AG20443 (cell line): ENCODE results near the gene NR2E3.
"Not testable (repeated sequence)": the region's sequence is repeated elsewhere in the genome, so short reads cannot be mapped to it uniquely, and the experiment has no call there.

Experiments used
- DNase-seq: peaks from one replicate; pipeline ENCODE4 v3.0.0; 2012; ENCODE audit warnings: low spot score, mixed read lengths

NR2E3 gene

DNA sequence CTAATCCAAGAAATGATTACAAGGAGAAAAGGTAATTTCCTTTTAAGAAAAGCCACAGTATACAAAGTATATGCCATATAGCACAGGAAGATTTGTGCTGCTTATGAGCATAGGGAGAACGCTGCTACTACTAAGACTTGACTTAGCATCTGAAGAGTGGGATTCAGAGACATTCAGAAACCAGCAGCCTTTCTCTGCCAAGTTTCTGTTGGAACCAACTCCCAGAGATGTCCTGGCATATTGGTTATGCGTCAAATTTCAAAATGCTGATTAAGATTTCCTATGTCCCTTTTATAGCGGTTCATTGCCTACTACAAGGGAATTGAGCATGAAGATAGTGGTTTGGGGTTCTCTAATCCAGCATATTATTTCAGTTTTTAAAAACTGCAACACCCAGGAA, 4.9 kb downstream of the NR2E3 start:
- no peak for DNase-seq

- DNase-seq: no peak
Observed at GRCh38 chr15:71817351-71817750, 7.0 kb downstream of the NR2E3 start.

DNA sequence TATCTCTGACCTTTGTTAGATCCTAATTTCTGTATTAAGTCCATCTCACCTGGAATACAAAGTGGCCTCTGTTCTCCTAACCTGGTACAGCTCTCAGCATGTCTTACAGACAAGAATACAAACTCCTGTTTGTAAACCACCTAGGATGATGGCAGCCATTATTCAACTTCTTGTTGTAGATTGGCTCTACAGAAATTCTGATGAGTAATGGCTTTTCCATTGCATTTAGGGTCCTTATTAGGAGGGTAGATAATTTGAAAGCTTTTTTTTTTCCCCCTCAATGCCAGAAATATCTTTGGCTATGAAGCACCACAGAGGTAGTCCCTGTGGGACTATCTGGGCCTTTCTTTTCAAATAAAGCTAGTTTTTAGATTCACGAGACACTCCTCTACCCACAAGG, 9.8 kb downstream of the NR2E3 start:
- DNase-seq: no peak

- no peak for DNase-seq
Observed at GRCh38 chr15:71821547-71822129, 11.3 kb downstream of the NR2E3 start.

GRCh38 chr15:71822890-71823630, 12.7 kb downstream of the NR2E3 start:
- DNase-seq: no peak

- DNase-seq: no peak
Observed at GRCh38 chr15:71823801-71824200, 13.4 kb downstream of the NR2E3 start.

- DNase-seq: no peak
Observed at GRCh38 chr15:71825021-71825730, 14.8 kb downstream of the NR2E3 start.

- DNase-seq: no peak
Observed at GRCh38 chr15:71826196-71826595, 15.8 kb downstream of the NR2E3 start.

DNA sequence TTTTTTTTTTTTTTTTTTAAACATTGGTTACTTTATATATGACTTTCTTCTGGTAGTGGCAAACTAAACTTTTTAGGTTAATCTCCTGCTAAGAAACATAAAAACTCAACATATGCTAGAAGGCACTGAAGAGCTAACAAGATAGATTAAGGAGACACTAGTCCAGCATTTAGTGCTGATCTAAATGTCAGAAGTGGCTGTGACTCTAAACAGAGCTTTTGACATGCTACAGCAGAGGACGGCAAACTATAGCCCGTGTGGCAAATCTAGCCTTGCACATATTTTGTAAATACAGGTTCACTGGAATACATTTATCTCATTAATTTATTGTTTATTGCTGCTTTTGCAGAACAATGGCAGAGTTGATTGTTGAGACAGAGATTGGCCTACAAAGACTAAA, 20.6 kb downstream of the NR2E3 start:
- no peak for DNase-seq

- no peak for DNase-seq
Observed at GRCh38 chr15:71841563-71841962, 31.2 kb downstream of the NR2E3 start.

DNA sequence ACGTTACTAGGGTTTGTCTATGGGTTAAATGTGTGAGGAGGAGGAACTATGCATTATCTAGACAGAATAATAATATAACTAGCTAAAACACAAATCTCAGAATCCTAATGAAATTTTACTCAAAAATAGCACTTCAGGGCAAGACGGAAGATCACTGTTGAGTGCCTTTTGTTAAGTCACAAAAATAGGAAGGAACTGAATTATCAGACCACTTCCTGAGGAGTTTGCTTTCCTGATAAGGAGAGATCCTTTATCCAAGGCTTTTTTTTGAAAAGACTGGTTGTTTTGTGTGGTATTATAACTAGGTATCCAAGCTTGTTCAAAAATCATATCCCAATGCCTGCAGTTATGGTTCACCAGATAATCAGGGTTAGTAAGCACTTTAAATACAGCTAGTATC, 34.6 kb downstream of the NR2E3 start:
- no peak for DNase-seq

- no peak for DNase-seq
Observed at GRCh38 chr15:71853543-71853942, 43.2 kb downstream of the NR2E3 start.

GRCh38 chr15:71858232-71858631, 47.9 kb downstream of the NR2E3 start:
- not testable (repeated sequence) for DNase-seq
